Glomerular visceral epithelial cell (primary cell): ENCODE measurements around the gene COLEC11.
"Not testable (repeated sequence)": the region's sequence is repeated elsewhere in the genome, so short reads cannot be mapped to it uniquely, and the experiment has no call there.

Source experiments
- DNase-seq: peaks from one replicate; pipeline ENCODE4 v3.0.0-alpha.2; 2016; ENCODE audit errors: extremely low spot score

The COLEC11 gene

GRCh38 chr2:3625186-3625585 lies 30.3 kb downstream of the COLEC11 start:
- no peak for DNase-seq

DNA sequence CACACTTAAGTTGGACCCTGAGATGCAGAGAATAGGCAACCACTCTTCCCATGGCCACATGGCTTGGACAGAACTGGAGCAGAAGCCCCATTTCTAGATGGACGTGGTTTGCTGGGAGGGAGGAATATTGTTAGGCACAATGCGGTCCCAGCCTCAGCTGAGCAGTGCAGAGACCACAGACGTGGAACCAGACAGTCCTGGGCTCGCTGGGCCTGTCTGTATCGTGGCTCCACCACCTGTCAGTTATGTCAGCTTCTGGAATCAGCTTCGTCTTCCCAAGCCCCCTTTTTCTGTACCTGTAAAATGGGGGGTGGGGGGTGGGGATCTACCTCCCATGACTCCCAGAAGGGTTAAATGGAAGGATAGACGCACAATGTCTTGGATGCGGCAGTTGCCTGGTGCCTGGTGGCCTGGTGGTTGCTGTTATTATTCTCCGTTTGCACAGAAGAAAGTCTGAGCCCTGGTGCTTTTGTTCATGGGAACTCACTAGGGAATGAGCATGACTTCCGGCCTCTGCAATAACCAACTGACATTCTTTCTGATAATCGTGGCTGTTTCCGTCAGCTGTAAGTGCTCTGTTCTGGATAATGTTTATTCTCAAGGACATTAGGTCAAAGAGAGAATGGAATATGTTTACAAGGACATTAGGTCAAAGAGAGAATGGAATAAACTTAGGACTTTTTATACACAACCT lies 31.4 kb downstream of the COLEC11 start:
- no peak for DNase-seq

DNA sequence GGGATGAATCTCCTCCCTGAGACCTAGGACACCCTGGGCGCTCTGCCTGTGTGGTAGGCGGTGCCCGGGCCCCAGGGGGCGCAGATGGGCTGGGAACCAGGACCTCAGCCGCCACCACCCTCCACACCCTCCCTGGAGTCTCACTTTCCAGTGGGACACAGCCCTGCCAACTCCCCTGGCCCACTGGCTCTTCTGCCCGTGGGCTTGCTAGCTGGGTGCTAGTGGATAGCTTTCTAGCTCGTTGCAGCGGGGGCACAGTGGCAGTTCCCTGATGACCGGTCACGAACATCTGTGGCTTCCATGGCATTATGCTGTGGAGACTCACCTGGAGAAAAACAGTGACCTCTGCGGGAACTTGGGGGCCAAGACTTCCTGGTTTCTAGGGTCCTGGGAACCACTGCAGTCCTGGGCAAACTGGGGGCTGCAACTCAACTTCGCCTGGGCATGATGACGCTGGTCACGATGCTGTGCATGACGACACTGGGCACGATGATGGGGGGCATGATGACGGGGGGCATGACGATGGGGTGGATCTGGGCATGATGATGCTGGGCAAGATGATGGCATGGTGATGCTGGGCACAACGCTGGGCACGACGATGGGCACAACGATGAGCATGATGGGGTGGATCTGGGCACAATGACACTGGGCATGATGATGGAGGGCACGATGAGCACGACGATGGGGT lies 32.0 kb downstream of the COLEC11 start:
- DNase-seq: no peak

DNA sequence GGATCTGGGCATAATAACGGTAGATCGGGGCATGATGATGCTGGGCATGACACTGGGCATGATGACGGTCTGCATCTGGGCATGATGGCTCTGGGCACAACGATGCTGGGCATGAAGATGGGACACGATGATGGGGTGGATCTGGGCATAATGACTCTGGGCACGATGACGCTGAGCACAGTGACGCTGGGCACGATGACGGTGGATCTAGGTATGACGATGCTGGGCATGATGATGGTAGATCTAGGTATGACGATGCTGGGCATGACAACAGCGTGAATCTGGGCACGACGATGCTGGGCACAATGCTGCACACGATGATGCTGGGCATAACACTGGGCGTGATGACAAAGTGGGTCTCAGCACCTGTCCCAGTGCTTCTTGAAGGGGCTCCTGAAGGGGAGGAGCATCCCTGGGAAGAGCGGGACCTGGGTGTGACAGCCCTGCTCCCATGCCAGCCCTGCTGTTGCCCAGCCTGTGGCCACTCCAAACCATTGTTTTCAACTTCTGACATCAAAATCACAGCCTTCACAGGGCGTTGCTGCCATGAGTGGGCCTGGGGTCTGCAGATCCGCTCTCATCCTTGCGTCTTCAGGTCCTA lies 32.7 kb downstream of the COLEC11 start:
- DNase-seq: no peak

DNA sequence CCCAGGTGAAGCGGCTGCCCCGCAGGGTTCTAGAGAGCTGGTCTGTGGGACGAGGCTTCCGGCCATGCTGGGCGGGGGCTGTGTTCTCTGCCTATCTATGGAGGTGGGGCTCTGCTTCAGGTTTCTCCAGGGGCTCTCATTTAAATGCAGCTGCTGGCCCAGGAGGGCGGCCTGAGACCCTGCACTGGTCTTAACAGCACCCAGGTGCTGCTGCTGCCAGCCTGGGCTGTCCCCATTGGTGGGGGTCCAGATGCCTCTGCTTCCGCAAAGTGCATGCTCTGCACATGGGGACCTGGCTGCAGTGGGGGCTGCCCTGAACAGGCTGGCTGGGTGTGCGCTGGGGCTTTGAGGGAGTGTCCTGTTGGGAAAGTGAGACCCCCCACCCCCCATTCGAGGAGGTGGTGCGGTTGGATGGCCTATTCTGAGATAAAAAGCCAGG lies 33.3 kb downstream of the COLEC11 start:
- DNase-seq: no peak

GRCh38 chr2:3628800-3629199 lies 33.9 kb downstream of the COLEC11 start:
- DNase-seq: no peak

- no peak for DNase-seq
Measured at GRCh38 chr2:3630631-3631030, 35.7 kb downstream of the COLEC11 start.

GRCh38 chr2:3631161-3631850 lies 36.4 kb downstream of the COLEC11 start:
- no peak for DNase-seq

- DNase-seq: no peak
Measured at GRCh38 chr2:3631851-3632659, 37.1 kb downstream of the COLEC11 start.

DNA sequence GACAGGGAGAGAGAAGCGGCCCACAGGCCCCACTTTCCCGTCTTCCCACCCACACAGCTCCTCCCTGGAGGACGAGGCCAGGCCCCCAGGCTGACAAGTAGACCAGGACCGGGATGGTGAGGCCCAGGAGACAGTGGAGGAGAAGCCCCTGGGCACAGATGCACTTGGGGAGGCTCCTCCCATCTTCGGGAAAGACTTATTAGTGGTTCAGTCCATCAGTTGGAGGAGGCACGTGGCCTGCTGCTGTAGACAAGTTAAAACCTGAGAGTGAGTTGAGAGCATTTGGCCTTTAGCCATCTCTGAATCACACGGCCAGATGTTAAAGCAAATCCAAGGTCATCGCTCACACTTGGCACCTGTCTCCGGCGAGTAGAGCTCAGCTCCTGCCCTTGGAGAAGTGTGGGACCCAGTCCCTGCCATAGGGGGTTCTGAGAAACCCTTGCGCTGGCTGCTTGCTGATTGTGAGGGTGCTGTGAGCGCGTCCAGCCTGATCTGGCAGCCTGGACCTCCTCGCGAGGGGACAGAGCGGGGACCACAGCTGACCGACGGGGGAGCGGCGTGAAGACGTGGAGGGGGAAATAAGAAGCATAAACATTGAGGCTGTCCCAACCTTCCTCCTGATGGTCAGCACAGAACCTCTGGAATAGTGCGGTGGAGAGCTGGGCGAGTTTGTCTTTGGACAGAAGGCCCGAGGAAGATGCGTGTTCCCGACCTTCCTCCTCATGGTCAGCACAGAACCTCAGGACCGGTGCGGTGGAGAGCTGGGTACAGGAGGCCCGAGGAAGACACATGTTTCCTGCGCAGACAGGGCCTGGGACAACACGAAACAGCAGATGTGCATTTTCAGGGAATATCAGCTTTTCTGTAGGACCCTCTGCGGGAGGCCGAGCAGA lies 38.4 kb downstream of the COLEC11 start:
- no peak for DNase-seq

- DNase-seq: no peak
Measured at GRCh38 chr2:3633982-3634595, 39.2 kb downstream of the COLEC11 start.

GRCh38 chr2:3634596-3635121 lies 39.7 kb downstream of the COLEC11 start:
- DNase-seq: no peak

DNA sequence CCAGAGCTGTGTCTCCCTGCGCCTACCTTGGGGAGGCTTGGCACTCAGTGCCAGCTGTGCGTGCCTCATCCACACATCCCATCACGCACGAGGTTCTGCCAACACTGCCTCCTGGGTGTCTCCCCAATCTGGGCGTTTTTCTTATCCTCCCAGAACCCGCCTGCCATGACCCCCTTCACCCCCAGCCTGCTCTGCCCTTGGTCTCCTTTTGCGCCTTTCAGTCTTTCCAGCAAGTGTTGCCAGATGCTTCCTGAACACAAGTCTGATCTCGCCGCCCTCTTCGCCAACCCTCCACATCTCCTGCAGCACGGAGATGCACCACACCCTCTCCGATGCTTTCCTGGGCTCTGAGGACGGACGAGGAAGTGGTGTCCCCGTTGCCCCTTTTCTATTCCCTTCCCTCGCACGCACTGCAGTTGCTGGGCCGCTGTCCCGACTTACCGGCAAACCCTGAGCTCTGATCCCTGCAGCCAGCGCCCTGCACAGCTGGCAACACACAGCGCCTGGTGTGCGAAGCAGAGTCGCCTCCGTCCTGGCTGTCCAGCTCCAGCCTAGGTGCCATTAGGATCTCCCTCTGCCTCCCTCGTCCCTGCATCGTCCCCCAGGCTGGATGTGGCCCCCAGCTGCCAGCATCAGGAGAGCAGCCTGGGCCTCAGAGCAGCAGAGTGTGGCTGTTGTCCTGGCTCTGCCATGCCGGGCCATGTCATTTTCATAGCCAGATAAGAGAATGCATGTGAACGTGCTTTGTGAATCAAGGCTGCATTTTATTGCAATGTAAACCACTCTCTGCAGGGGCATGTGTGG lies 40.5 kb downstream of the COLEC11 start:
- no peak for DNase-seq

DNA sequence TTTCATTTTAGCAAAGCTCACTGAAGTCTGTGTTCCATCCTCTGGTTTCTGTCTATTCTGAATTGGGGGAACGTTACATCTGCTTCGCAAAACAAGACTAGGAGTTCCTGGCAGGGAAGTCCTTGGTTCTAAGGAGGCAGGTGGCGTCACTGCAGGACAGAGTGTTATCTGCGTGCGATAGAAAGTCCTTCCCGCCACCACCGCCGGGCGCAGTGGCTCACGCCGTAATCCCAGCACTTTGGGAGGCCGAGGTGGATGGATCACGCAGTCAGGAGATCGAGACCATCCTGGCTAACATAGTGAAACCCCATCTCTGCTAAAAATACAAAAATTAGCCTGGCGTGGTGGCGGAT lies 41.0 kb downstream of the COLEC11 start:
- DNase-seq: not testable (repeated sequence)

- no peak for DNase-seq
Measured at GRCh38 chr2:3636586-3637310, 41.8 kb downstream of the COLEC11 start.

DNA sequence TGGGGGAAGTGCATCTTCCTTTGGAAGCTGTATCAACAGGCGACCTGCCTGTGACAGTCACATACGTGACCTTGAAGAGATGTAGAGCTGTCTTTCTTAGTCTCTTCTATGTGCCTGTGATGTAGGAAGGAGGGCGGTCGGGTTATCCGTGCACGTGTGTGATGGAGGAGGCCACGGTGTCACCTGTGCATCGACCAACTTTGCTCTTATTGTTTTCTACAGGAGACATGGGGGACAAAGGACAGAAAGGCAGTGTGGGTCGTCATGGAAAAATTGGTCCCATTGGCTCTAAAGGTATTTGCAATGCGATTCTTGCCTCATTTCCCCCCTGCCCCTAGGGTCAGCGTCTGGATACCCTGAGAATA lies 42.4 kb downstream of the COLEC11 start:
- DNase-seq: no peak

GRCh38 chr2:3637692-3638455 lies 43.0 kb downstream of the COLEC11 start:
- no peak for DNase-seq

GRCh38 chr2:3638456-3638810 lies 43.5 kb downstream of the COLEC11 start:
- no peak for DNase-seq
